Kidney epithelial cell (primary cell): Measurements from ENCODE around the gene CEP41. TPM values are rescaled to one million over a fixed set of nuclear protein-coding genes. Genes with fewer than 3 reads are reported as not detected.

ENCODE experiments used
- DNase-seq: peaks from one replicate; pipeline ENCODE4 v3.0.0-alpha.2; 2010; ENCODE audit warnings: low read depth
- H3K27me3 ChIP-seq: 2 replicates; pipeline ENCODE4 v1.6.0; 2011; ENCODE audit warnings: low read length; ENCODE audit not compliant: control insufficient read depth, insufficient read depth
- H3K36me3 ChIP-seq: 2 replicates; pipeline ENCODE4 v1.5.1; 2011; ENCODE audit warnings: low read length; ENCODE audit not compliant: control insufficient read depth, insufficient read depth
- H3K4me3 ChIP-seq: 2 replicates; pipeline ENCODE4 v1.5.1; 2011; ENCODE audit warnings: low read depth, mild to moderate bottlenecking, control low read depth, low read length
- CTCF ChIP-seq: IDR thresholded peaks from 2 replicates; pipeline ENCODE4 v1.5.1; 2011; ENCODE audit warnings: mild to moderate bottlenecking, moderate library complexity, low read length, control low read depth, inconsistent platforms; ENCODE audit not compliant: insufficient read depth, poor library complexity, severe bottlenecking
- total RNA-seq: library from RNA; depleted of rRNA; stranded (reverse); fragments of >200 nt; gene quantifications from 2 replicates; pipeline ENCODE4 v1.2.3, GENCODE V29; 2015

The CEP41 gene
- total RNA-seq, 1 donor from 2014 or later, result 27.8 TPM

DNA sequence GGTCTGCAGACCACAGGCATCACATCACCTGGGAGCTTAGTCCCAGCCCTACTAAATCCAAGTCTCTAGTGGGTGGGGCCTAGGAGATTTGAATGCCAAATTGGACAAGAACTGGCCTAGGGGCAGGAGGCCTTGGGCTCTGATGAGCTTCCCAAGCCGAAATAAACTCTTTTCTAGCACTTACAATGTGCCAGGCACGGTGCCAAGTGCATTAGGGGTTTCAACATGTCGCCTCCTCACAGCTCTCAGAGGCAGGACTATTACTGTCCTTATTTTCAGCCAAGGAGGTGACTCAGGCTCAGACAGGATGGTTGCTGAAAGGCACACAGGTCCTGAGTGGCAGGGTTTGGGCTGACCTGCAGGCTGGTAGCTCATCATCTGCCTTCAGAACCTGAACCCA is 69.8 kb downstream of the CEP41 start:
- DNase-seq, result no peak
- no peak for TF ChIP-seq CTCF
- Histone ChIP-seq H3K27me3 (no peaks in the 10 kb centered on the region), H3K36me3 (no peaks in the 10 kb centered on the region), H3K4me3 (no peak overlapping the region)

DNA sequence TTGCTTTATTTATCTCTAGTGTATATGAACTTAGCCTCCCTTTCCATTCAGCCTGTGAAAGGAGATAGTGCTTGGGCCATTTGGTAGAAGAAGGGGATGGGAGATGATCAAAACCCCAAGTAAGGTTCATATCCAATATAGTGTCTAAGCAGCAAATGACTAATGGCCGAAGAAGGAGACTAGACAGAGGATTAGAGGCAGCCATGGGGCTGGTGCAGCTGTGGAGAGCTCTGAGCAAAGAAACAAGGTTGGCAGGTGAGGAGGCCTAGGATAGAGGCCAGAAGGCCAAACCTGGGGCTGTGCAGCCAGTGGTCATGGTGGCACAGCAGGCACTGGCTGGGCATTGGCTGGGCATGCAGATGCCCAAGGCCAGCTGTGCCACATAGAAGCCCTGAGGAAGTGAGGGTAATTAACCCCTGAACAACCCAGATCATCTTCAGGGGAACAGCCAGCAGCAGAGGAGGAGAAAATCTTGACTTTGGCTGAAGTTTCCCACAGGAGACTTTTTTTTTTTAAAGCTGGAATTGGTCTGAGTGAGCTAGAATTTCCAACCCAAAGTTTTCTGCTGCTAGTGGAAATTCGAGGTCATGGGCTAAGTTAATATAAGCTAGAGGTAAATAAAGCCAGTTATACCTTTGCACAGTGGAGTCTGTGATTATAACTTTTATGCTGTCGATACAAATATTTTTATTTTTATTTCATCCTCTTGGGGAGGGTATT is 70.8 kb downstream of the CEP41 start:
- no peaks in the 10 kb centered on the region for H3K27me3 ChIP-seq
- no peak for DNase-seq

DNA sequence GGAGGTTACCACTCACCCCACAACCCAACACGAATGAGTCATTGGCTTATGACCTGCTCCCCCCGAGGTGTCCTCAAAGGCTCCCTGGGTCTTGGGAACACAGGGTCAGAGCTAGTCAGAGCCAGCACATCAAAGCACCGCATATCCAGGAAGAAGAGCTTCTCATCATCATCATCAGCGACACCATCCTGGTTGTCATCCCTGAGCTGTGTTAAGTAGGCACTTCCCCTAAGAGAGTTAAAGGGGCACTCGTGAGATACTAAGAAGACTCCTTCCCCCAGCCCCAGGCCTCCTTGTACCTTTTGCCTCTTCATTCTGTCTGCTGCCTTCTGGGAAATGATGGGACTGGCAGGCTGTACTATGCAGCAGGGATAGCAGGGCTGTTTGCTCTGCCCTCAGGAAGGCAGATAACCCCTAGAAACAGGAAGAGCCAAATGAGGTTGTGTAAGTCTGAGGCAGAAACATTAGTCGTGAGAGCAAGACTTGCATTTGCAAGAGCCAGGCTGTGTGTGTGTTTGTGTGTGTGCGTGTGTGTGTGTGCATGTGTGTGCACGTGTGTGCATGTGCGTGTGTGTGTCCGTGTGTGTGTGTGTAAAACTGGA is 71.6 kb downstream of the CEP41 start:
- Histone ChIP-seq H3K27me3 (no peaks in the 10 kb centered on the region), H3K4me3 (no peak overlapping the region), H3K36me3 (no peaks in the 10 kb centered on the region)
- TF ChIP-seq CTCF, result no peak
- DNase-seq, result no peak

More for the DNA sequence above, 70.8 kb downstream of the CEP41 start:
- TF ChIP-seq CTCF, result no peak
- no peak overlapping the region for H3K4me3 ChIP-seq
- H3K36me3 ChIP-seq, result no peaks in the 10 kb centered on the region

GRCh38 chr7:130367836-130368746 is 72.7 kb downstream of the CEP41 start:
- no peak for TF ChIP-seq CTCF
- DNase-seq, result no peak
- Histone ChIP-seq H3K27me3 (no peaks in the 10 kb centered on the region), H3K4me3 (no peak overlapping the region), H3K36me3 (no peaks in the 10 kb centered on the region)

GRCh38 chr7:130367088-130367755 is 73.6 kb downstream of the CEP41 start:
- DNase-seq, result no peak
- H3K27me3 ChIP-seq, result no peaks in the 10 kb centered on the region

More at GRCh38 chr7:130367088-130367755, 73.6 kb downstream of the CEP41 start:
- no peak for TF ChIP-seq CTCF
- Histone ChIP-seq H3K4me3 (no peak overlapping the region), H3K36me3 (no peaks in the 10 kb centered on the region)
